PC-3 (cell line): ENCODE data around the gene SLC34A3. TPM values are rescaled to one million over a fixed set of nuclear protein-coding genes. Genes with fewer than 3 reads are reported as not detected.

Source experiments
- ATAC-seq: fragments of 200-7000 bp; cut with Tn5 transposase; 2 replicates; pipeline ENCODE4 v1.9.1; 2020; ENCODE audit warnings: mild to moderate bottlenecking, moderate library complexity
- BruUV-seq: library from RNA; stranded (reverse); fragments of 400-500 nt; replicated peaks from 2 replicates; lab custom pipeline; 2021; lab: Mats Ljungman, UMichigan
- CTCF ChIA-PET: fragments of 300-600 bp; sonication (Branson Sonifier 250); formaldehyde crosslinking; loops from one replicate; lab custom pipeline; 2022; ENCODE audit warnings: antibody characterized with exemption; lab: Charles Lee
- POLR2A ChIA-PET: fragments of 300-600 bp; sonication (Branson Sonifier 250); formaldehyde crosslinking; loops from one replicate; lab custom pipeline; 2022; ENCODE audit warnings: antibody characterized with exemption; ENCODE audit not compliant: unreplicated experiment; lab: Charles Lee
- DNase-seq: peaks from one replicate; pipeline ENCODE4 v3.0.0-alpha.2; 2015
- H2AFZ ChIP-seq: fragments of 300-600 bp; sonication (generic); 2 replicates; pipeline ENCODE4 v1.6.0; 2016; ENCODE audit warnings: antibody characterized with exemption, low read length
- H3F3A ChIP-seq: fragments of 300-600 bp; sonication (generic); one replicate; pipeline ENCODE4 v1.6.0; 2017; ENCODE audit warnings: antibody characterized with exemption, low read length, control low read depth, mild to moderate bottlenecking; ENCODE audit not compliant: unreplicated experiment
- H3K27ac ChIP-seq: fragments of 300-600 bp; sonication (generic); 2 replicates; pipeline ENCODE4 v1.5.1; 2016; ENCODE audit warnings: mild to moderate bottlenecking, low read length
- H3K27me3 ChIP-seq: fragments of 300-600 bp; sonication (generic); 2 replicates; pipeline ENCODE4 v1.6.1; 2016; ENCODE audit warnings: low read length, mixed read lengths
- H3K36me3 ChIP-seq: fragments of 300-600 bp; sonication (generic); 2 replicates; pipeline ENCODE4 v1.6.1; 2016; ENCODE audit warnings: low read depth, mixed run types, low read length, mixed read lengths
- H3K4me1 ChIP-seq: fragments of 300-600 bp; sonication (generic); 2 replicates; pipeline ENCODE4 v1.5.1; 2016; ENCODE audit warnings: low read length; ENCODE audit not compliant: insufficient read depth
- H3K4me2 ChIP-seq: fragments of 300-600 bp; sonication (generic); 2 replicates; pipeline ENCODE4 v1.6.0; 2016; ENCODE audit warnings: low read length
- H3K4me3 ChIP-seq: fragments of 300-600 bp; sonication (generic); 2 replicates; pipeline ENCODE4 v1.5.1; 2016; ENCODE audit warnings: mild to moderate bottlenecking, low read length, mixed read lengths
- H3K79me2 ChIP-seq: fragments of 300-600 bp; sonication (generic); 2 replicates; pipeline ENCODE4 v1.6.1; 2017; ENCODE audit warnings: low read length, mixed read lengths
- H3K9ac ChIP-seq: fragments of 300-600 bp; sonication (generic); 2 replicates; pipeline ENCODE4 v1.6.0; 2016; ENCODE audit warnings: mild to moderate bottlenecking, low read length
- H3K9me2 ChIP-seq: fragments of 300-600 bp; sonication (generic); replicated peaks from 2 replicates; pipeline ENCODE4 v1.6.1; 2016; ENCODE audit warnings: mixed run types, low read length, mixed read lengths
- H3K9me3 ChIP-seq: fragments of 300-600 bp; sonication (generic); 2 replicates; pipeline ENCODE4 v1.6.1; 2016; ENCODE audit warnings: low read length, mixed read lengths
- H4K20me1 ChIP-seq: fragments of 300-600 bp; sonication (generic); 2 replicates; pipeline ENCODE4 v1.6.1; 2016; ENCODE audit warnings: low read length, mixed read lengths
- EZH2 ChIP-seq: fragments of 300-600 bp; sonication (generic); IDR thresholded peaks from one replicate; pipeline ENCODE4 v1.6.1; 2017; ENCODE audit warnings: antibody characterized with exemption, mild to moderate bottlenecking, low read length; ENCODE audit not compliant: unreplicated experiment
- EZH2phosphoT487 ChIP-seq: fragments of 300-600 bp; sonication (generic); IDR thresholded peaks from 2 replicates; pipeline ENCODE4 v1.6.1; 2018; ENCODE audit warnings: mild to moderate bottlenecking, antibody characterized with exemption, low read length, borderline replicate concordance
- intact Hi-C: fragments of 100-400 bp; cut with micrococcal nuclease; formaldehyde crosslinking; loops from 2 replicates; pipeline ENCODE4 v1.9.0; 2023
- total RNA-seq: library from RNA; depleted of rRNA; stranded (reverse); fragments of >200 nt; gene quantifications from 2 replicates; pipeline ENCODE4 v1.2.3, GENCODE V29; 2014; rRNA removed
- TF ChIP-seq, protein P1 (sequence below): fragments of 300-600 bp; sonication (generic); conservative IDR thresholded peaks from 2 replicates; pipeline ENCODE4 v1.5.1; 2017; ENCODE audit warnings: antibody characterized with exemption, low read depth, mild to moderate bottlenecking, low read length

SLC34A3 gene
- total RNA-seq, 1 experiment from 2014 or later, result 1.5 TPM

DNA sequence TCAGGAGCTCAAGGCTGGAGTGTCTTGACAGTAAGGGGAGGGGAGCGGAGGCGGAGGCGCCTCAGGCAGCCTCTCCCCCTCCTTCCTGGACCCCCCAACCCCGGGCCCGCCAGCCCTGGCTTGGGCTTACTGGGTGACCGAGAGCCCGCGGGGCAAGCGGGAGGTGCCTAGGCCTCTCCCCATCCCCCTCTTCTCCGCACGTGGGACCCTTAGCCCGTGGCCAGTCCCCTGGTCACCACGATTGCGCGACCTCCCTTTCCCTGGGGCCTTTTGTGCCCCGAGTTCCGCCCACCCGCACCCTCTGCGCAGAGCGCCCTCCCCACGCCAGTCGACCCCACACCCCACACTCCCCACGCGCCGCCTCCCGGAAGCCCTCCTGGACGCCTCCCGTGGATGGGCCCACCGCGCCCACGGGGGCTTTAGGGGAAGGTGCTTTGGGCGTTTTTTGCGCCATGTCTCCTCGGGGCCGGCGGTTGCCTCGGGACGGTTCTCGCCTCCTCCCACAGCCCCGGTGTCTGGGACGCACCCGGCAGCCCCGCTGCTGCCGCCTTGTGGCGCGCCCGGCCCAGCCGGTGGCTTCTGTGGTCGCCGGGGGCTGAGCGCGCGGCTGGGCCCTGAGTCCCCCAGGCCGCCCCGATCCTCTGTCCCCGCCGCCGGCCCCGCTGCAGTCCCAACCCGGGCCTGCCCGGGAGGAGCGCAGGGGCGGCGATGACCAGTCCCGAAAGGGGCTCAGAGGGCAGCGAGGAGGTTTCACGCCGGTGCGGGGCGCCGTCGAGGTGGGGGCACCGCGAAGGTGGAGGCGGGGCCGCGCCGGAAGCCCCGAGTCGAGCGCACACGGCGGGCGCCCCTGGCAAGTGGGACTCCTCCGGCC, 50.0 kb downstream of the SLC34A3 start:
- no peaks in the 10 kb centered on the region for H4K20me1 ChIP-seq
- H3K4me1 ChIP-seq, result peaks cover 17% of the 10 kb centered on the region
- H3K27ac ChIP-seq, result no peak overlapping the region
- CTCF ChIA-PET, result no interaction called here
- H3K9me3 ChIP-seq, result no peaks in the 10 kb centered on the region
- ATAC-seq (no peak), DNase-seq (no peak)
- no peak overlapping the region for H3K9ac ChIP-seq
- H3K36me3 ChIP-seq, result no peaks in the 10 kb centered on the region
- peaks cover 19% of the 10 kb centered on the region for H3K79me2 ChIP-seq
- TF ChIP-seq EZH2 (no peak), EZH2phosphoT487 (no peak)
- TF ChIP-seq, protein P1, sequence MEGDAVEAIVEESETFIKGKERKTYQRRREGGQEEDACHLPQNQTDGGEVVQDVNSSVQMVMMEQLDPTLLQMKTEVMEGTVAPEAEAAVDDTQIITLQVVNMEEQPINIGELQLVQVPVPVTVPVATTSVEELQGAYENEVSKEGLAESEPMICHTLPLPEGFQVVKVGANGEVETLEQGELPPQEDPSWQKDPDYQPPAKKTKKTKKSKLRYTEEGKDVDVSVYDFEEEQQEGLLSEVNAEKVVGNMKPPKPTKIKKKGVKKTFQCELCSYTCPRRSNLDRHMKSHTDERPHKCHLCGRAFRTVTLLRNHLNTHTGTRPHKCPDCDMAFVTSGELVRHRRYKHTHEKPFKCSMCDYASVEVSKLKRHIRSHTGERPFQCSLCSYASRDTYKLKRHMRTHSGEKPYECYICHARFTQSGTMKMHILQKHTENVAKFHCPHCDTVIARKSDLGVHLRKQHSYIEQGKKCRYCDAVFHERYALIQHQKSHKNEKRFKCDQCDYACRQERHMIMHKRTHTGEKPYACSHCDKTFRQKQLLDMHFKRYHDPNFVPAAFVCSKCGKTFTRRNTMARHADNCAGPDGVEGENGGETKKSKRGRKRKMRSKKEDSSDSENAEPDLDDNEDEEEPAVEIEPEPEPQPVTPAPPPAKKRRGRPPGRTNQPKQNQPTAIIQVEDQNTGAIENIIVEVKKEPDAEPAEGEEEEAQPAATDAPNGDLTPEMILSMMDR, result no peak
- no peak overlapping the region for H3K4me3 ChIP-seq
- no peak overlapping the region for H2AFZ ChIP-seq
- POLR2A ChIA-PET, result no interaction called here
- H3K9me2 ChIP-seq, result no peaks in the 10 kb centered on the region
- BruUV-seq, result no TSS peak
- H3K4me2 ChIP-seq, result no peak overlapping the region
- H3K27me3 ChIP-seq, result no peaks in the 10 kb centered on the region
- H3F3A ChIP-seq, result no peaks in the 10 kb centered on the region
- intact Hi-C loops, result no loop called here

DNA sequence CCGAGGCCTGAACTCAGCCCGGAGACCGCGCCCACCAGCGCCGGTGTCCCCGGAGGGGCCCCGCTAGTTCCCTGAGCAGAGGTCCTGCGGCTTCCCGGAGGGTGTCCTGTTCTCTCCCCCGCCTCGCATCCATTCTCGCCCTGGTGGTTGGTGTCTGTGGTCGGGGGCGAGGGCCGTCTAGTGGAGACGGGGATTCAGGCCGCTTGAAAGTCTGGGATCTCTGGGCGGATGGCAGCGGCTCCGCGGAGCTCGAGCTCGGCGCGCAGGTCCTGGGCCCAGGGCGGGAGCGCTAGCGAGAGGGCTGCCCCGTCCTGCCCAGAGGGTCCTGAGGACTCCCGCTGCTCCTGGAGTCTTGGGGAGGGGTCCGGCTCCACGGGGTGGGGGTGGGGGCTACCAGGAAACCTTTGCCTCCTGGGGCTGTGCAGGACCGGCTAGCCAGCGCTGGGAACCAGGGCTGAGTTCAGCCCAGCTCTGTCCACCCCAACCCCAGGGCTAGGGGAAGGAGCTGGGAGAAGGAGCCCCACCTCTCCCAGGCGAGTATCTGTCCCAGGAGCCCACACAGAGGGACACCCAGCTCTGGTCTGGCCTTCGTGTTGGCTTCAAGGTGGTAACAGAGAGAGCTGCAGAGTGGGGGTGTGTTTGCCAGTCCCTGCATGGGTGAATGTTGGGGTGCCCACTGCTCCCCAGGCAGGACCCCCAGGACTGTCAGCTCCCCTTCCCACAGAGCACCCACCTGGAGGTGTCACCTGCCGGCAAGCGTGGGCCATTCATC, 50.8 kb downstream of the SLC34A3 start:
- no TSS peak for BruUV-seq
- H3K4me1 ChIP-seq, result peaks cover 12% of the 10 kb centered on the region
- no peaks in the 10 kb centered on the region for H3K27me3 ChIP-seq
- CTCF ChIA-PET, result no interaction called here
- no peaks in the 10 kb centered on the region for H3K9me2 ChIP-seq
- H3K36me3 ChIP-seq, result no peaks in the 10 kb centered on the region
- intact Hi-C loops, result no loop called here
- ATAC-seq, result no peak
- POLR2A ChIA-PET, result no interaction called here
- H3F3A ChIP-seq, result no peaks in the 10 kb centered on the region
- H3K79me2 ChIP-seq, result peaks cover 19% of the 10 kb centered on the region
- H4K20me1 ChIP-seq, result no peaks in the 10 kb centered on the region
- H3K9me3 ChIP-seq, result no peaks in the 10 kb centered on the region
- H3K27ac ChIP-seq, result no peak overlapping the region
- H3K9ac ChIP-seq, result no peak overlapping the region
- no peak overlapping the region for H3K4me3 ChIP-seq
- no peak for DNase-seq
- H2AFZ ChIP-seq, result no peak overlapping the region
- H3K4me2 ChIP-seq, result no peak overlapping the region
- no peak for TF ChIP-seq EZH2
- TF ChIP-seq, protein P1, result no peak
- TF ChIP-seq EZH2phosphoT487, result no peak

Other genes starting within 250 kb of the SLC34A3 start
- gene LCNL1, start 247.9 kb upstream of the SLC34A3 start, total RNA-seq, result not detected in 2 replicates
- 113 and 137 TPM in 2 replicates for gene PAXX, start 238.5 kb upstream of the SLC34A3 start, total RNA-seq
- 1.4 and 4.3 TPM in 2 replicates for gene CLIC3, start 234.3 kb upstream of the SLC34A3 start, total RNA-seq
- gene ABCA2, start 202.7 kb upstream of the SLC34A3 start, total RNA-seq, result 25.9 and 31.5 TPM in 2 replicates
- not detected in 2 replicates for gene FUT7, start 198.8 kb upstream of the SLC34A3 start, total RNA-seq
- gene NPDC1, start 184.7 kb upstream of the SLC34A3 start, total RNA-seq, result 25.4 and 33.3 TPM in 2 replicates
- 0.92 and 1.3 TPM in 2 replicates for gene ENTPD2, start 176.8 kb upstream of the SLC34A3 start, total RNA-seq
- gene SAPCD2, start 160.3 kb upstream of the SLC34A3 start, total RNA-seq, result 98.4 and 134 TPM in 2 replicates
- 5.0 and 6.4 TPM in 2 replicates for gene UAP1L1, start 153.4 kb upstream of the SLC34A3 start, total RNA-seq
- gene MAN1B1, start 143.9 kb upstream of the SLC34A3 start, total RNA-seq, result 65.5 and 71.6 TPM in 2 replicates
- 101 and 103 TPM in 2 replicates for gene DPP7, start 116.2 kb upstream of the SLC34A3 start, total RNA-seq
- gene GRIN1, start 91.7 kb upstream of the SLC34A3 start, total RNA-seq, result 0.11 TPM in 1 of 2 replicates, not detected in the other
- gene LRRC26, start 60.9 kb upstream of the SLC34A3 start, total RNA-seq, result 0.40 and 2.0 TPM in 2 replicates
- gene TMEM210, start 58.8 kb upstream of the SLC34A3 start, total RNA-seq, result not detected in 2 replicates
- 21.6 and 30.2 TPM in 2 replicates for gene ANAPC2, start 42.3 kb upstream of the SLC34A3 start, total RNA-seq
- gene SSNA1, start 42.2 kb upstream of the SLC34A3 start, total RNA-seq, result 123 and 148 TPM in 2 replicates
- 11.3 and 14.7 TPM in 2 replicates for gene TPRN, start 30.2 kb upstream of the SLC34A3 start, total RNA-seq
- 31.3 and 36.4 TPM in 2 replicates for gene TMEM203, start 25.3 kb upstream of the SLC34A3 start, total RNA-seq
- 21.5 and 25.7 TPM in 2 replicates for gene NDOR1, start 25.2 kb upstream of the SLC34A3 start, total RNA-seq
- gene RNF208, start 8.7 kb upstream of the SLC34A3 start, total RNA-seq, result 1.7 and 2.8 TPM in 2 replicates
- 0.29 and 1.3 TPM in 2 replicates for gene CYSRT1, start 5.7 kb upstream of the SLC34A3 start, total RNA-seq
- gene RNF224, start 3.4 kb upstream of the SLC34A3 start, total RNA-seq, result 1.2 and 1.7 TPM in 2 replicates
- gene TUBB4B, start 10.4 kb downstream of the SLC34A3 start, total RNA-seq, result 424 and 599 TPM in 2 replicates
- gene STPG3, start 20.4 kb downstream of the SLC34A3 start, total RNA-seq, result not detected in 2 replicates
- gene NELFB, start 24.4 kb downstream of the SLC34A3 start, total RNA-seq, result 50.7 and 69.5 TPM in 2 replicates
- 28.9 and 32.7 TPM in 2 replicates for gene TOR4A, start 46.8 kb downstream of the SLC34A3 start, total RNA-seq
- 35.5 and 36.8 TPM in 2 replicates for gene NRARP, start 71.4 kb downstream of the SLC34A3 start, total RNA-seq
- 1.9 and 3.1 TPM in 2 replicates for gene EXD3, start 192.3 kb downstream of the SLC34A3 start, total RNA-seq
- 0.51 and 1.6 TPM in 2 replicates for gene NOXA1, start 192.5 kb downstream of the SLC34A3 start, total RNA-seq
- gene ENTPD8, start 210.5 kb downstream of the SLC34A3 start, total RNA-seq, result 0.17 TPM in 1 of 2 replicates, not detected in the other
- 29.5 and 30.8 TPM in 2 replicates for gene NSMF, start 228.4 kb downstream of the SLC34A3 start, total RNA-seq